DMS 273 treated with DMSO at 0.1 percent for 48 hours (cell line): ENCODE measurements around the gene EIF2S2.

ENCODE experiments used
- DNase-seq: peaks from one replicate; lab custom pipeline; 2025; lab: John Stamatoyannopoulos, UW

EIF2S2 gene

GRCh38 chr20:34122274-34122980, 10.4 kb upstream of the EIF2S2 start:
- no peak for DNase-seq

- DNase-seq, result no peak
Measured at GRCh38 chr20:34120213-34120612, 8.2 kb upstream of the EIF2S2 start.

- no peak for DNase-seq
Measured at GRCh38 chr20:34115232-34115631, 3.2 kb upstream of the EIF2S2 start.

GRCh38 chr20:34114809-34115208, 2.8 kb upstream of the EIF2S2 start:
- DNase-seq, result no peak

- DNase-seq, result no peak
Measured at GRCh38 chr20:34112600-34113101, 608 bp upstream of the EIF2S2 start.

- DNase-seq, result no peak
Measured at GRCh38 chr20:34110745-34111641, 1.1 kb downstream of the EIF2S2 start.

- DNase-seq, result no peak
Measured at GRCh38 chr20:34110025-34110744, 1.9 kb downstream of the EIF2S2 start.

GRCh38 chr20:34109442-34109841, 2.6 kb downstream of the EIF2S2 start:
- no peak for DNase-seq

GRCh38 chr20:34108616-34109174, 3.3 kb downstream of the EIF2S2 start:
- no peak for DNase-seq

GRCh38 chr20:34105978-34106675, 5.9 kb downstream of the EIF2S2 start:
- DNase-seq, result no peak

GRCh38 chr20:34104059-34104458, 8.0 kb downstream of the EIF2S2 start:
- no peak for DNase-seq

- DNase-seq, result no peak
Measured at GRCh38 chr20:34102342-34102741, 9.7 kb downstream of the EIF2S2 start.

- DNase-seq, result no peak
Measured at GRCh38 chr20:34100576-34100975, 11.5 kb downstream of the EIF2S2 start.

GRCh38 chr20:34099675-34100074, 12.4 kb downstream of the EIF2S2 start:
- DNase-seq, result no peak

- DNase-seq, result no peak
Measured at GRCh38 chr20:34098570-34098969, 13.5 kb downstream of the EIF2S2 start.

- DNase-seq, result no peak
Measured at GRCh38 chr20:34096699-34097444, 15.2 kb downstream of the EIF2S2 start.

GRCh38 chr20:34095825-34096224, 16.2 kb downstream of the EIF2S2 start:
- DNase-seq, result no peak

- no peak for DNase-seq
Measured at GRCh38 chr20:34093895-34094294, 18.1 kb downstream of the EIF2S2 start.

- no peak for DNase-seq
Measured at GRCh38 chr20:34091637-34092200, 20.3 kb downstream of the EIF2S2 start.

GRCh38 chr20:34090645-34091044, 21.4 kb downstream of the EIF2S2 start:
- DNase-seq, result no peak
